Stimulated activated CD4-positive, alpha-beta T cell treated with anti-CD3 and anti-CD28 coated beads, Interleukin-4, amount 100 ng/mL, for 1 hour (primary cell): Measurements from ENCODE around the gene RTF1.
A peak's percentile ranks its signal among the peaks of the same experiment; 100 is the strongest.
"Not testable (repeated sequence)": the region's sequence is repeated elsewhere in the genome, so short reads cannot be mapped to it uniquely, and the experiment has no call there.

Experiments
- DNase-seq: peaks from one replicate; pipeline ENCODE4 v3.0.0-alpha.2; 2020

RTF1 gene

DNA sequence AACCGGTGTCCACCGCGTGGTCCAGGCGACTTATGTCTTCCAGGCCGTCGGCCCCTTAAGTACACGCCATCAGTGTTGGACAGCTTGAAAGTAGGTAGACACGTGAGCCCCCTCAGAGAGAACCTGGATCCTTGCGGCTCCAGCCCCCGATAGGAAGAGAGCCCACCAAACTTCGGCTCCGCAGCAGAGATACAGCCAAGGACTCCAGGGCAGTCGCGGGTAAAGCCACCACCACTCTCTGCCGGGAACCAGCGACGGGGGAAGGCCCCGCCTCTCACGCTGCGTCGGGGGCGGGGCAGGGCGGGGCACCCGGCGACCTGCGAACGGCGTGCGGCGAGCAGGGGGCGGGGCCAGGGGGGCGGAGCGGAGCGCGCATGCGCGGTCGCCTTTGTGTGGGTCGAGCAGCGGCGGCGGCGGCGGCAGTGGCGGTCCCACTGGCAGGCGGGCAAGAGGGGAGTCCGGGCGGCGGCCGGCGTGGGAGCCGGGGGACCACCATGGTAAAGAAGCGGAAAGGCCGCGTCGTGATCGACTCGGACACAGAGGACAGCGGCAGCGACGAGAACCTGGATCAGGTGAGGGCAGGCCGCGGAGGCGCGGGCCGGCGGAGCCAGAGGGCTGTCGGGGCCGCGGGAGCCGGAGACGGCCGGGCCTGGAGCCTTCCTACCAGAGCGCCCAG, at the start of gene RTF1:
Gene RTF1, plus strand, starts transcription at position 354 of the 676 bp plus-strand sequence. Its CDS starts 21 bp downstream, at position 375.
- peak; percentile 98 for DNase-seq

GRCh38 chr15:41367418-41367817, 49.5 kb upstream of the RTF1 start:
- DNase-seq, result no peak

GRCh38 chr15:41377978-41378377, 38.9 kb upstream of the RTF1 start:
- DNase-seq, result no peak

- DNase-seq, result not testable (repeated sequence)
Observed at GRCh38 chr15:41383974-41384749, 32.7 kb upstream of the RTF1 start.

DNA sequence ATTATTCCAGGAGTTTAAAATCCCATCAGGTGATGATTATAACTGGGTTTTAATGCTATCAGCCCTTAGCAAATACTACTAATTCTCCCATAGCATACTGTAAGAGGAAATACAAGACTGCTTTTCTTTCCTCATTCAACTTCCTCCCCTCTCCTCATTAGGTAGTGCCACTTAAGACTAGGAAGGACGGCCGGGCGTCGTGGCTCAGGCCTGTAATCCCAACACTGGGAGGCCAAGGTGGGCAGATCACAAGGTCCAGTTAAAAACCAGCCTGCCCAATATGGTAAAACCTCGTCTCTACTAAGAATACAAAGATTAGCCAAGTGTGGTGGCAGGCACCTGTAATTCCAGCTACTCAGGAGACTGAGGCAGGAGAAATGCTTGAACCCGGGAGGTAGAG, 29.2 kb upstream of the RTF1 start:
- no peak for DNase-seq

GRCh38 chr15:41392659-41393058, 24.2 kb upstream of the RTF1 start:
- no peak for DNase-seq

GRCh38 chr15:41394924-41395323, 22.0 kb upstream of the RTF1 start:
- no peak for DNase-seq

DNA sequence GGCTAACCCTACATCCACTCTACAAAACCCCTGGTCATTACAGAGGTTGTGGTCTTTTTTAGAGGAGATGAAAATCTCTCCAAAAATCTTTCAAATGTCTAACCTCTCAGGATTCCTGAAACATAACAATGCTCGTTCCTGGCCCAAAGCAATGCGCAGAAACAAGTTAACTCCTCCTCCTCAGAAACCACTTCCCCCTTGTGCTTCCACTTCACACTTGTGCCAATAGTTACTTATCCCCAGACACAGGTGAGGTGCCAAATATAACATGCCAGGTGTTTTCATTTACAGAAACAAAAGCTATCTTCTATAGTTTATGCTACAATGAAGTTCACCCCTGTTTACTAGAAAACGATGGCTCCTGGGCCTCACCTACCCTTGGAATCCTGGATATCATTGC, 20.8 kb upstream of the RTF1 start:
- DNase-seq, result no peak

DNA sequence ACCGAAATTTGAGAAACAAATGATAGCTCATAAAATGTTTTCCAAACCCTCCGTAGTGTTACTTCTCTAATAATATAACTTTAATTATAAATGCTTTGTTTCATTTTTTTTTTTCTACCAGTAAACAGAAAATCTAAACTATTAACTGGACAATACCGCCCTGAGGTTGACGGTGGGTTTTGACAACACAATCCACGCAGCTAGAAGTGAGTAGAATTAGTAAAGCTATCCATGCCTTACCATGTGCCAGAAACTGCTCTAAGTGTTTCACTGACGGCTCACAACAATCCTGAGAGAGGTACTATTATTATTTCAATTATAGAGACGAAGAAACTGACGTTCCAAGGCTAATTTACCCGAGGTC, 15.0 kb upstream of the RTF1 start:
- DNase-seq, result no peak

DNA sequence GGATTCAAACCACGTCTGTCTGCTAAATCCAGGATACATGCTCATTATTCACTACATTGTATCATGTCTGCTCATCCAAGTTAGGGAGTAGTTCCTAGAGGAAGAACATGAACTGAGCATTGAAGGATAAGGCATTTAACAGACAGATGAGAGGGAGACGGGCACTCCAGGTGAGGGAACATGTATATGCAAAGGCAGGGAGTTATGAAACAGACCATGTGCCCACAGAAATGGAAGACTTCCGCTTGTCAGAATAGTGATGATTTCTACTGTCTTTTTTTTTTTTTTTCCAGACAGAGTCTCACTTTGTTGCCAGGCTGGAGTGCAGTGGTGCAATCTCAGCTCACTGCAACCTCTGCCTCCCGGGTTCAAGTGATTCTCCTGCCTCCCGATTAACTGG, 9.6 kb upstream of the RTF1 start:
- no peak for DNase-seq

DNA sequence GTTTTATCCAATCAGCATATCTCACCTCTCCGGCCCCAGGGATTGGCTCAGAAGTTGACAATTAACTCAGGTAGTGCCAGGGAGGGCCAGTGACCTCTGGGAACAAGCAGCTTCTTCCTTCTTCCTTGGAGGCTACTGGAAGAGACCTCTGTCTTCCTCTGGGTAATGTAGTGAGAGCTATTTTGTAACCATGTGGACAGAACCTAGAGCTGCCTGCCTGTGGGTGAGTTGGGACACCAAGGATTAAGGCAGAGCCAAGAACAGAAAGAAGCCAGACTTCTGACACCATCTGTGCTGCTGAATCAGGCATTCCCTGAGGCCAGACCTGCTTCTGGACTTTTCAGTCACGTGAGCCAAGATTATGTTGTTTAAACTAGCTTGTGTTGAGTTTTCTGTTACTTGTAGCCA, 8.7 kb upstream of the RTF1 start:
- no peak for DNase-seq

DNA sequence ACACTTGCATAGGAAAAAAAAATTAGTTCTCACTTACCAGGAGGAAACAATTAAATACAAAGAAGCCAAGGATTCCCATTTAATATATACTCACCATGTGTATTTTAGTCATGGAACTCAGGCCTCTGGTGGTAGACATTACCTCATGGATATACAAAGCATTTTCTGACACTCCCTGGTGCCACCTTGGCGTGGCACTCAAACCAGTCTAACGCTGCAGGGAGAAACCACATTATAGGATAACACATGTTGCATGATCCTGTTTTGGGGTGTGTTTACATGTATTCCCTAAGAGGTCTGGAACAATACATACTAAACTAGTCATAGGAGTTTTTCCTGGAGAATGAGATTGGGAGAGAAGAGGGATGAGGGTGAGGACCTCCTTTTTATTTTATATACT, 5.9 kb upstream of the RTF1 start:
- DNase-seq, result no peak

GRCh38 chr15:41411441-41411840, 5.5 kb upstream of the RTF1 start:
- no peak for DNase-seq

DNA sequence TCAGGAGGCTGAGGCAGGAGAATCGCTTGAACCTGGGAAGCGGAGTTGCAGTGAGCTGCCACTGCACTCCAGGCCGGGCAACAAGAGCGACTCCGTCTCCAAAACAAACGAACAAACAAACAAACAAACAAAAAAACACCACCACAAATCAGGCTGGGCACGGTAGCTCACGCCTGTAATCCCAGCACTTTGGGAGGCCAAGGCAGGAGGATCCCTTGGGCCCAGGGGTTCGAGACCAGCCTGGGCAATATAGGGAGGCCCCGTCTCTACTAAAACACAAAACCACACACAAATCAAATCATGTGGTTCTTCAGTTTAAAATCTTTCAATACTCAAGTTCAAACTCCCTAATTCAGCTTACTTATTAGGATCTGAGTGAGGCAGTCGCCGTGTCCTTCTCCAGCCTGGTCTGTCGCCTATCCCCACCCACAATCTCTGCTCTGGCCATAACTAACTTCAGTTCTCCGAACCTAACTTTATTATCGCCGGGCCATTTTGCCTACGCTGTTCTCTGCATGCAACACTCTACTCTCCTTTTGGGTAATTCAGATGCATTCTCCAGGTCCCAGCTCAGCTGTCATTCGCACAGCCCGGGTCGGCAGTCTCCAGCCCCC, 660 bp upstream of the RTF1 start:
- DNase-seq, result no peak

DNA sequence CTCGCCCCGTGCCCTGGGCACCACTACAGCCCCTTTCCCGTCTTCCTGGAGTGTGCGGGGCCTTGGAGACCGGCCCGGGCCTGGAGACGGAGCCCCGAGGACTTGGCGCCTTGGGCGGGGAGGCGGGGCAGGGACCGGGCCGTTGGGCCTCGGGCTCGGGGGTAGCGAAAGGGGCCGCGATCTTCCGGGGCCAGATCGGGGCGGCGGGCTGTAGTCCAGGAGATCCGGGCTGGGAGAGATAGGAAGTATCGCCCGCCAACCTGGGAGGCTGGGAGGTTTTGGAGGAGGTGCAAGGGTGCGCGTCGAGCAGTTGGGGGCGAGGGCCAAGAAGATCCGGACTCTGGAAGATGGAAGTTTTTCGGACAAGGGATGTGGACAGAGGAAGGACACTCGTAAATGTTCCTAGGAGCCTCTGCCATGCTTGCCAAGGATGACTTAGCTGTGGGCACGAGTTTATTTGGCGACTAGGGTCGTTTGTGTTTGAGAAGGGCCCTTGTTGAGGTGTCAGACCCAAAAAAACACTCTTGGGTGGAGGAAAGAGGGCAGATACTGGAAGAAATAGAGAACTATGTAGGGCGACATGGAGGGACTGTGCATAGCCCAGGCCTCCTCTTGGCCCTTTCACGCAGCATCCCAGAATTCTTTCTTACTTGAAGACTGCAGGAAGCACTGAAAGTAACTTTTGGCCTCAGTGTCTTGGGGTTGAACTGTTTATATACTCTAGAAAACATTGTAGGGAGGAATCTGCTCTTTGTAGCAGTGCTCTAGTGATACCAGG, 712 bp downstream of the RTF1 start:
- DNase-seq, result peak; percentile 41

DNA sequence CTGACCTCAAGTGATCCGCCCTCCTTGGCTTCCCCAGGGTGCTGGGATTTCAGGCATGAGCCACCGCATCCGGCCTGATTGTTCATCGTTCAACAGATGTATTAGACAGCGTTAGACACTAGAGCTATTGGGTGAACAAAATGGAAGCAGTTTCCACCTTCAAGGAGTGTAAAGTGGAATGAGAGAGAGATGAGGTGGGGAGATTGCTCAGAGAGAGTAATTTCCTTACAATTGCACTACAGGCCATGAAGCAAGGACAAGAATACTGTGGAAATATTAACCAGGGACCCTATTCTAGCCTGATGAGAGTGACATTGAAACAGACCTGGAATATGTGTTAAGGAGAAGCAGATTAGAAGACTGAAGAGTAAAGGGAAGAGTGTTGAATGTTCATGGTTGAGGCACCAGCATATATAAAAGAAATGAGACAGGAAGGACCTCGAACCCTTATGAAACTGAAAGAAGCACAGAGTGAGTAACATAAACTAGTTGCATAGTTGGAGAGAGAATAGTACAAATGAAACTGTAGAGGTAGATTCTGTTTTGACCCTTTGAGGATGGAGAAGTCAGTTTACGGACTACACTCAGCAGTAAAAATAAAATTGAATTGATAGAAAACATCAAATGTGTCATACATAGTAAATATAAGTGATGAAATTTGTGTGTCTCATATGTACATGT, 7.2 kb downstream of the RTF1 start:
- DNase-seq, result no peak

- no peak for DNase-seq
Observed at GRCh38 chr15:41424809-41425208, 7.9 kb downstream of the RTF1 start.

DNA sequence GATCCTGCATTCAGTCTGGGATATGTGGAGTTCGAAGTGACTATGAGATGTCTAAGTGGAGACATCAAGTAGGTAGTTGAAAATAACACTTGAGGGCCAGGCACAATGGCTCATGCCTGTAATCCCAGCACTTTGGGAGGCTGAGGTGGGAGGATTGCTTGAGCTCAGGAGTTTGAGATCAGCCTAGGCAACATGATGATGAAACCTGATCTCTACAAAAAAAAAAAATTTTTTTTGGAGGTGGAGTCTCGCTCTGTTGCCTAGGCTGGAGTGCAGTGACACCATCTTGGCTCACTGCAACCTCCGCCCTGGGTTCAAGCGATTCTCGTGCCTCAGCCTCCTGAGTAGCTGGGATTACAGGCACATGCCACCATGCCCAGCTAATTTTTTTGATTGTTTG, 9.0 kb downstream of the RTF1 start:
- not testable (repeated sequence) for DNase-seq

DNA sequence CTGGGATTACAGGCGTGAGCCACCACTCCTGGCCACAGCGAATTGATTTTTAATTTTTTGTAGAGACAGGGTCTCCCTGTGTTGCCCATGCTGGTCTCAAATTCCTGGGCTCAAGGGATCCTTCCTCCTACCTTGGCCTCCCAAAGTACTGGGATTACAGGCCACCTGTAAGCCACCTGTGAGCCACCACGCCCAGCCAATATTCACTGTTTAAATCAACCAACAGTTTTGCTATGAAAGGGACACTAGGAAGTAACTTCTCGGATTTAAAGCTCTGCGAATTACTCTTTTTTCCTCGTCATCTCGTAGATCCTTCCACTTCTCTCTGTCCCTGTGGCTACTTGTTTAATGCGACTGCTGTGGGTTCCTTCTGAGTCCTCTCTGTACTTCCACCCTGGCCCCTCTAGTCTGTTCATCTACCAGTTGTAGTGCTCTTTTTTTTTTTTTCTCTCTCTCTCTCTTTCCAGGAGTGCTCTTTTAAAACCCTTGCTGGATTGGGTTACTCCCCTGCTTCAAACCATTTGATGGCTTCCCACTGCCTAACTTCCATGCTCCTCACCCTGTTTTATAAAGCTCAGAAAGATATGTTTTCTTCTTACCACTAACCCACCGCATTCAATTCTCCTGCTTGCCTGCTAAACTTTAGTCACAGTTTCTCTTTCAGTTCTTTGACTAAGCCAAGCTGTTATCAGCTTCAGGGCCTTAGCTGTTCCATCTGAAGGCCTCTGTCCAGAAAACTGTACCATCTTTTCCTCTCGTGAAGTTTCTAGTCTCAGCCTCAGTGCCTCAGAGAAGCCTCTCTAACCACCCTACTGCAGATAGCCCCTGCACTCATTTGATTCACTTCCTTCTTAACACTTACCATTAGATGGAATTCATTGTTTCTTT, 12.4 kb downstream of the RTF1 start:
- no peak for DNase-seq

DNA sequence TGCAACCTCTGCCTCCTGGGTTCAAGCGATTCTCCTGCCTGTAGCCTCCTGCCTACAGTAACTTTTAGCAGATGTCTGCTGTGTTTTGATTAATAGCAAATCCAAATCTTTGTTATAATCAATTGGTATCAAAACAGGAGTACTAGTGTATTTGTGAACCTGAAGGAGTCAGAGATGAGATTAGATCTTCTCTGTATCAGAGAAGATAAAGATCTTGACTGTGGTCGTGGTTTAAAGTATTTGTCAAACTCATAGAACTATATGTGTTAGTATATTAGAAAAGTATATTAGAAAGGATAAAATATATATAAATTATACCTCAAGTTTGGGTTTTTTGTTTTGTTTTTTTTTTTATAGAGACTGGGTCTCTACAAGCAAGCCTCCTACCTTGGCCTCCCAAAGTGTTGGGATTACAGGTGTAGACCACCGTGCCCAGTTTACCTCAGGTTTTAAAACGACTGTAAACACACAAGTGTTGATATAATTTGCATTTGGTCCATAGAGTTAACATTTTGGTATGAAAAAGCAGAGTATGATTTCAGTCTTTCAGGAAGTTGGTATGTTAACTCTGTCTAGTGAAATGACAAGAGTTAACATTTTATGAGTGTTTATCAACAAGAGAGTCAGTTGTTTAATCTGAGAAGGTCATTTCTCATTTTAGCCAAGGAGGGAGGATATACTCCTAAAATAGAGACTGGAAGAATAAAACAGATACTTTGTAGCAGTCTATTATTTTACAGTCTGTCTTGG, 18.3 kb downstream of the RTF1 start:
- DNase-seq, result no peak

- DNase-seq, result no peak
Observed at GRCh38 chr15:41437448-41437847, 20.6 kb downstream of the RTF1 start.
